Measurements from ENCODE around the gene CCDC188.

Gene CCDC188

DNA sequence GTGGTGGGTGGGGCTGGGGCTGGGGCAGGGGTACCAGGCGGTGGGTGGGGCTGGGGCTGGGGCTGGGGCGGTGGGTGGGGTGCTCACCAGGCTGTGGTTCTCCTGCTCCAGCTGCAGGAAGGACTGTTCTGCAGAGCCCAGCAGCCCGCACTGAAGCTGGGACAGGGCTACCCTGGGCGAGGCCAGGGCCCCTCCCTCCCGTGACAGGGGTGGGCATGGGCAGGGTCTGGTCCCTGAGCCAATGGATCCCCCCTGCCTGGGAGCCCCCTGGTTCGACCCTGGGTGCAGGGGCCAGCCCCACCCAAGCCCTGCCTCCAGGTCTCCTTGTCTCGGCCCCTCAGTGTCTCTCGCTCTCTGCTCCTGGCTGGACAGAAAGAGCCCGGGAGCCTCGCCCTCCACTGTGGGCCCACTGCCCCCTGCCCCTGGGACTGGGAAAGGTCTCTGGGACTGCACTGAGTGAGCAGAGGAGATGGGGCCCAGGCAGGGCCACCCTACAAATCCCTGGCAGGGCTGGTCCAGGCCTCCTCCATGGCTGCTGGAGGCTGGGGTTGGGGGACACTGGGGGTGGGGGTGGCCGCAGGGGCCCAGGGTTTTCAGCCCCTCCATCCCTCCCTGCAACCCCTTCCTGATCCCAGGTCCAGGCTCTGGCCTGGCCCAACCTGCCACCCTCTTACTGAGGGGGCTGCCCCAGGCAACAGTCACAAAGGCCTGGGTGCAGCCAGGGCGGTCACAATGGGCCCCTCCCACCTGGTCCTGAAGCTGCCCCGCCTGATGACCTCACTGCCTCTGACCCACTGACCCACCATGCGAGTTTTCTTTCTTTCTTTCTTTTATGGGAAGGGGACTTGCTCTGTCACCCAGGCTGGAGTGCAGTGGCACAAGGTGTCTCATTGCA, at the start of gene CCDC188:
TSS of gene CCDC188 (minus strand) at position 675 of the 895 bp plus-strand sequence. CDS start at position 606, 69 bp downstream.
- DNase-seq (ENCODE audit: low read depth, low spot score) = no peak

DNA sequence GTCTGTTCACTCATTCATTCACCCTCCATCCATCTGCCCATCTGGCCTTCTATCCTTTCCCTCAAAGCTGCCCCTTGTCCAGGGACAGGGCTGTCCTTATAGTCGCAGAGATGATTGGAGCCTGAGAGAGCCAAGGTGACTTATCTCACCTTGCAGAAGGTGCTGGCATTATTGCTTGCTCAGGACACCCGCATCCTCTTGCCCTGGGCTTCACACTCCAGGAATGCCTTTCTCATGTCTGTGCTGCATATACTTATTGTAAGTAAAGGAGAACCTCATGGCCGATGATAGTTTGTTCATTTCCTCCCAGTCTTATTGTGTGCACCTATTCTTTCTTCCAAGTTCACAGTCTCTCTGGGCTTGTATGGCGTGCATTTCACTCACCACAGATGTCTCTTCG, 49.1 kb upstream of the CCDC188 start:
- DNase-seq (ENCODE audit: low read depth, low spot score) = no peak

DNA sequence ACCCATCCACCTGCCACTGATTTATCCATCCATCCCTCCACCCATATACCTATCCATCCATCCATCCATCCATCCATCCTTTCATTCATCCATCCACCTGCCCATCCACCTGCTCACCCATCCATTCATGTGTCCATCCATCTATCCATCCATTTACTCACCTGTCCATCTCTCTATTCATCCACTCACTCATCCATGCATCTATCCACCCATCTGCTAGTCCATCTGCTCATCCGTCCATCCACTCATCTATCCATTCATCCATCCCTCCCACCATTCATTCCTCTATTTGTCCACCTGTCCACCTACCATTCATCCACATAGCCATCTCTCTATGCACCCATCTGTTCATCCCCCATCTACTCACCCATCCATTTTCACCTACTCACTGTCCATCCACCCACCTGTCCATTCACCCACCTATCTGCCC, 48.6 kb upstream of the CCDC188 start:
- no peak for DNase-seq (ENCODE audit: low read depth, low spot score)

DNA sequence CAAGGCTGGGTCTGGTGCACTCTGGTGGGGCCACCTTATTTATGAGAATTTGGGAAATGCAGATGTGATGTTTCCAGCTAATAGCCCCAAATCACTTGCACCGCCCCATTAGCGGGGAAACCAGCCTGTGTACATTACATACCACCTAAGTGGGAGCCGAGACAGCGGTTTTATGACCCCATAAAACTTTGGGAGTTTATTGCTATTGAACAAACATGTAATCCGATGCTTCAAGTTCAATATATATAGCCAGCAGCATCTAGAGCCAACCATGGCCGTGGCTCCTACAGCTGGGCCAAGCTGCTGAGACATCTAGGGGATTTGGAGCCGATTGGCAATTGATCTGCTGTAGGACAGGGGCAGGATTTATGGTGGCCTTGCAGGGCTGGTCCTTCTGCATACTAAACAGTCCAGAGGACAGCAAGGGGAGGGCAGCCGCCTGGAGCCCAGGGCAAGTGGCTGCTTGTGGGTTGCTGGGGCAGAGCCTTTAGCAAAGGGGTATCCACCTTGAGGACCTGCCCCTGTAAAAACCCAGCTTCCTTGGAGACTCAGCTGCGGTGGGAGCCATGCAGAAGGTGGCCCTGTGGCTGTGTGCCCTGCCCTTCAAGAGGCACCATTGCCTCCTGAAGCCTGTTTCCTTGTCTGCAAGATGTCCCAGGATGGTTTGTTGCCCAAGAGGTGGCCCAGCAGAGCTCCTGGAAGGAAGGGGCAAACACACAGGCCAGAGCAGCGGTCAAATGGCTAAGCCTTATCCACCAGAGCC, 47.9 kb upstream of the CCDC188 start:
- DNase-seq (ENCODE audit: low read depth, low spot score) = no peak

DNA sequence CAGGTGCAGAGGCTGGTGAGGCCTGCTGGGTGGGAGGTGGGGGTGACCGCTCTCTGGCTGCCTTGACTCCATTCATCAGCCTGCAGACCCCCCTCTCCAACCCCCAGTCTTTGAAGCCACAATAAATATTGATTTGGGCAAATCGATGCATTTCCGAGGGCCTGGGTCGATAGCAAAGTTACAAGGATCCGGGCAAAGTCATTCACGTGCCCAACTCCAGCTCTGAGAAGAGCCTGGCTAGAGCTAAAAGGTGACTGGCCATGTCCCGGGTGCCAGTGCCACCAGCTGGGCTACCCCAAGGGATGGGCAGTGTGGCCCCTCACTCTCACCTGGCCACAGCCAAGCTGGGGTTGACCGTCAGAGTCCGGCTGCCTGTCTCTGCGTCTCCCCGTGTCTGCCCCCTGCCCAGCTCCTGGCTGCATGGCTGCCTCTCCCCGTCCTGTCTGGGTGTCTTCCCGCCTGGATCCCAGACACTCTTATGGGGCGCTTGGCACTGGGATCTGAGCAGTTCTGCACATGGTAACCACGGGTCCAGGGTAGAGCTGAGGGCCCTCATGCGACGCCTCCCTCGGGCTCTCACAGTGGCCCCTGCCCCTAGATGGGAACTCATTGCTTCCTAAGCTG, 46.7 kb upstream of the CCDC188 start:
- DNase-seq (ENCODE audit: low read depth, low spot score) = no peak

DNA sequence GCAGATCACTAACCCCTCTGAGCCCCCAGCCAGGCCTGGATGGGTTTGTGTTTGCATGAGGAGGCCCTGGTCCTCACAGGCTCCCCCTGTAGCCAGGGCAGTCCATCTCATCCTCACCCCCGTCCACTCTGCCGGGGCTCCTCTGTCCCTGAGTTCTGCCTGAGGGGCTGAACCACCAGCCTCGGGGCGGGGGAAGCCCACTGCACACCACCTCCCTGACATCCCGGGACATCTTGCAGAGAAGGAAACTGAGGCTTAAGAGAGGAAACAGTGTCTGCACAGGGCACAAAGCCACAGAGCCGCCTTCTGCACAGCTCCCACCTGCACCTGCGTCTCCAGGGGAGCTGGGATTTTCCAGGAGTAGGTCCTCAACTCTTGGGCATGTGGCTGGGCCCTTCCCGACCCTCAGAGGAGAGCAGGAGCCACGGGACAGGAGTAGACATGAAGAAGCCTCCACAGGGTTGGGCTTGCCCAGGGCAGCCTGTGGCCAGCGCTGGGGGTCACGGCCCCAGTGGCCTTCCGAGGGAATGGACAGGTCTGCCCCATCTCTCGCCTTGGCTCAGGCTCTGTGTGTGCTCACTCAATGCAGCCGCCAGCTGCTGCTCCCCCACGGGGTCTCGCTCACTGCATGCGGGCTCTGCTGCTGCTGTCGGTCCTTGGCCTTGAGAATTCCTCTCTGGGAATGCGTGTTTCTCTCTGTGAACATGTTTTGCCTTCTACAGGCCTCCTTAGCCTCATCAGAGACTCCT, 45.4 kb upstream of the CCDC188 start:
- DNase-seq (ENCODE audit: low read depth, low spot score) = no peak

DNA sequence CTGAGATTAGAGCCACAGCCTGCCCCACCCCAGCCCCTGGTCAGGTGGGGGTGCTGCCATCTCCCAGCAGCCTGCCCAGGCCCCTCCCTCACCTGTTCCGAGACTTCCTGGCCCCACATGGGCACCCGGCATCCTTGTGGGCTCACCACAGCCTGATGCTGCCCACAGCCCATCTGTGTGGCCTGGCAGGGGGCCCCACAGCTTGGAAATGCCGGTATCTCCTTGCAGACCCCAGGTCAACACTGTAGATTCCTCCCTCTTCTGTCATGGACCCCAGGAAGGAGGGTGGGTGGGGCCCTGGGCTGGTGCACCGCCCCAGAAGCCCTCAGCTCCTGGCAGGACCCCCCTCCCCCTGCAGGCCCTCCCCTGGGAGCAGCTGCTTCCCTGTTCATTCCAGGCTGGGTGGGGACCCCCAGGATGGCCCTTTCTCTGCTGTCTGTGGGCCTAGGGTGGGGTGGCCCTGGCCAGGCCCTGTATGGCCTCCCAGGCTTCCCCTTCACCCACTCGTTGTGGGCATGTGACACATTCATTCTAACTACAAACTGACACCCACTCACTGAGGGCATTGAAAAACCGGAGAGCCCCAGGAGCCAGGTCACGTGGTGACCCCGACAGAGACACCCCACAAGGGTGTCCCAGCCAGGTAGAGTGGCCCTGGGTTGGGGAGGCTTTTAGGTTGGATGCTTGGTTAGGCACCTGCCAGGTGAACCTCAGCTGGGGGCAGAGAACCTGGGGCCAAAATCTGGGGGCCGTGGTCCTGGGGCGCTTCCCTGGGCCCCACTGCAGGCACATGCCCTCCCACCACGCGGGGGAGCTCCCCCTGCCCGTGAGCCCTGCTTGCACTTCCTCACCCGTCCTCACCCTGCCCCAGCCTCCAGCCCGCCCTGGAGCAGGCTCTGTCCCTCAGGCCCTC, 44.1 kb upstream of the CCDC188 start:
- no peak for DNase-seq (ENCODE audit: low read depth, low spot score)

DNA sequence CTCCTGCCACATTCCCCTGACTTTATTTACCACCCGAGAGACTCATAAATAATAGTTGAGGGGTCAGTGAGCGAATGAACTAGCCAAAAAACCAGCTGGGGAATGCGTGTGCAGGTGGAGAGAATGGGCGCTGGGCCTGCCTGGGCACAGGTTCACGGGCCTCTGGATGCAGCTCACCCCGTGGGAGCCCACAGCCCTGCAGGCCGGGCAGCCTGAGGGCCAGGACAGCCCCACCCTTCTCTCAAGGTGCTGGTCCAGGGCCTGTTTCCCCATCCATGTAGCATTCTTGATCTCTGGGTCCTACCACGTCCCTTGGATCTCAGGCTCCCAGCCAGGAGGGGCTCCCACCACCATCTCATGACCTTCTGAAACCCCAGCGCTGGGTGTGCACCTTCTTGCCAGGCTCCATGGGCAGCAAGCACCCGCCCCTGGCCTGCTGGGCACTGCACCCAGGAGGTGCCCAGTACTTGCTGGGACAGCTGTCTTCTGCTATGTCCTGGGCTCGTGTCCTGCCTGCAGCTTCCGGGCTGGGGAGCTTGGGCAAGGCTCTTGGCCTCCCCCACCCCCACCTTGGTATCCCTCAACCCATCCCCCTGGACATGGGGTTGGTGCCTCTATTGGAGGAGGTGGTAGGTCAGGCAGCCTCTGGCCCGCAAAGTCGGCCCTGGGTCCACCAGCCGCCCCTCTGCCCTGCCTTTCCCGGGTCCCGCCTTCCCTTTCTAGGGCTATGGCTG, 43.1 kb upstream of the CCDC188 start:
- no peak for DNase-seq (ENCODE audit: low read depth, low spot score)

DNA sequence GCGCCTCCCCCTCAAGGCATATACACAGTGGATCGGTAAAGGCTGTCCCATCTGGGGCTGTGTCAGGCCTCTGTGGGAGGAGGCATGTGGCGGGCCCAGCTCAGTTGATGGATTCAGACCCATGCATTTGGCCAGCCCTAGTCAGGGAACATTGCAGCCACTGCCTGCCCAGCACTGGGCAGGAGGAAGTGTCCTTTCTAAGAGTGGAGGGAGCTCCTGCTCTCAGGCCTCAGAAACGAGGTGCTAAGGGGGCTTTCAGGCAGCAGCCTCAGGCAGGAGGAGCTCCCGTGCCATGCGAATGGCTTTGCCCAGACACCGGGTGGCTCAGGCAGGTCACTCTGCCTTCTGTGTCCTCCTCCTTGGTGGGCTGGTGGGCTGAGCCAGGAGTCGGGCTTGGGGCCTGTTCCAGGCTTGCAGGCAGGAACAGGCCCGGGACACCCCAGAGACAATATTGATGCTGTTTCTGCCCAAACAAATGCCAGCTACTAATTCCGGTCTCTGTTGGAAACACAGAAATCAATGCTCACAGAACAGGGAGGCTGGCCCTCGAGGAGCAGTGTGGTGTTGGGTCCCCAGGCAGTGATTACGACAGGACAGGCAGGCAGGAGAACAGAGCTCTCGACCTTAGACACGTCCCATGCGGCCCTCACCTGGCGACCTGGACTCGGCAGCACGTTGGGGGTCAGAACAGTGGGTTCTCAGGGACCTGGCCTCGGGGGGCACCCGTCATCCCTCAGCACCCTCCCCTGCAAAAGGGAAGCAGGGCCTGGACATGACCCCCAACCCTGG, 42.3 kb upstream of the CCDC188 start:
- no peak for DNase-seq (ENCODE audit: low read depth, low spot score)

DNA sequence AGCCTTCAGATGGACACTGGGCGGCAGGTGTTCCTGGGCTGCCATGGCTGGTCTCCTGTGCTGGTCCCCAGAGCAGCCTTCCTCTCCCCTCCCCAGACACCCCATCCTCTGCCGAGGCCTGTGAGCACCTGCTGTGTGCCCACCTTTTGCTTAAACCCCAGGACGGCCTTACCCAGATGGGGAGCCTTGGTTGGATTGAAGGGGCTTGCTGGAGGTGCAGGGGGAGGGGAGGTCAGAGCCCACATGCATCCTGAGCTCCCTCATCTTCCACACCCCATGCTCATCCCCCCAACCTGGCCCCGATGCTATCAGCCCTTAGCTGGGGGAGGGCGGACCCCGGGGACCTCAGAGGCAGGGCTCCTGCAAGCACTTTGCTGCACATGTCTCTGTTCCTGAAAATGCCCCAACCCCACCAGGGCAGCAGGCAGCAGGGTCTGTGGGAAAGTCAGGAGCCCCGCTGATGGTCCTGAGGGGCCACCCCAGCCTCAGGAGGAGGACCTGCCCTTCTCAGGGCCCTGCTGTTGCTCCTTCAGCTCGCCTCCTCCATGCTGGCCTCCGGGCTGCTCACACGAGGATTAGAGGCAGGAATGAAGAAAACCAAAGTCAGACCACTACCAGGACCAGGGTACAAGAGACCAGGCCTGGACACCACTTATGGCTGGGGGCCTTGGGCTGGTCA, 41.6 kb upstream of the CCDC188 start:
- DNase-seq (ENCODE audit: low read depth, low spot score) = no peak

DNA sequence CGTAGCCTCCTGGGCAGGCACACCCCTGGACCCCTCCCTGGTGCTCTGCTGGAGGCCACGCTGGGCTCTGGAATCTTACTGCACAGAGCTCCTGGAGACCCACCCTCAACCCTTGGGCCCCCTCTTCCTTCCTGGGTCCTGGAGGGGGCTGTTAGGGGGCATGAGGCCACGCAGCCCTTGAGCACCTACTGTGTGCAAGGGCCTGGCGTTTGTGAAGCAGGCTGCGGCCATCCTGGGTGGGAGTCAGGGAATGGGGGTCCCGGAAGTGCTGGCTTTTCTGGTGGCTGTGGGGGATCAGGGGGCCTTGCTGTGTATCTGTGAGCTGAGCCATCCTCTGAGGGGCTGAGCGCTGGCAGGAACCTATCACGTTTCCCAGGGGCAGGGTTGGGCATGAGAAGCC, 40.9 kb upstream of the CCDC188 start:
- DNase-seq (ENCODE audit: low read depth, low spot score) = no peak

DNA sequence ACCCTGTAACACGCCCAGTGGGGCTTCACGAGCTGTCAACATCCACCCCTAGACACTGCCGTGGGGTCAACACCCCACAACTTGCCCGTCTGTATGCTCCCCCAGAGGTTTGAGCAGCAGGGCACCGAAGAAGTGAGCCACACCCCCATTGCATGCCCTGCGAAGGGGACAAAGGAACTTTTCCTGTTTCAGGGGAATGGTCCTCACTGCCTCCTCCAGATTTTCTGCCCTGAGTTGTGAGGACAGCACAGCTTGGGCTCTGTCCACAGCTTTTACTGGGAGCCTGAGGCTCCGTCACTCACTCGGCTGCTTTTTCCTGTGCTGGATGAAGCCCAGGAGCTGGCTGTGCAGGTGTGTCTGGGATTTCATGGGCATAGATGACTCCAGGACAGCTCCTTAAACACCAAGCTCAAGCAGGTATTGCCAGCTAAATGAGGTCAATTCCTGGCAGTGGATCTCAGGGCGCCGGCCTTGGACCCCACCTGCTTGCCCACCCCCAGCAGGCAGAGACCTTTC, 40.2 kb upstream of the CCDC188 start:
- DNase-seq (ENCODE audit: low read depth, low spot score) = no peak

DNA sequence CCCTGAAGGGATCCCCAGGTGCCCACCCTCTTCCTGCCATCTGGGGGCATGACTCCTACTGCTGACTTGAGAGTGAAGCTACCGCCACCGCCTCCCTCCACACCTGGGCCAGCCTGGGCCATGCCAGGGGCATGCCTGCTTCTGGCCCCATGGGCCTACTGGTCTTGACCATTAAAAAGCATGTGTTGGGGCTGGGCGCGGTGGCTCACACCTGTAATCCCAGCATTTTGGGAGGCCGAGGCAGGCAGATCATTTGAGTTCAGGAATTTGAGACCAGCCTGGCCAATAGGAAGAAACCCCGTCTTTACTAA, 37.7 kb upstream of the CCDC188 start:
- no peak for DNase-seq (ENCODE audit: low read depth, low spot score)

DNA sequence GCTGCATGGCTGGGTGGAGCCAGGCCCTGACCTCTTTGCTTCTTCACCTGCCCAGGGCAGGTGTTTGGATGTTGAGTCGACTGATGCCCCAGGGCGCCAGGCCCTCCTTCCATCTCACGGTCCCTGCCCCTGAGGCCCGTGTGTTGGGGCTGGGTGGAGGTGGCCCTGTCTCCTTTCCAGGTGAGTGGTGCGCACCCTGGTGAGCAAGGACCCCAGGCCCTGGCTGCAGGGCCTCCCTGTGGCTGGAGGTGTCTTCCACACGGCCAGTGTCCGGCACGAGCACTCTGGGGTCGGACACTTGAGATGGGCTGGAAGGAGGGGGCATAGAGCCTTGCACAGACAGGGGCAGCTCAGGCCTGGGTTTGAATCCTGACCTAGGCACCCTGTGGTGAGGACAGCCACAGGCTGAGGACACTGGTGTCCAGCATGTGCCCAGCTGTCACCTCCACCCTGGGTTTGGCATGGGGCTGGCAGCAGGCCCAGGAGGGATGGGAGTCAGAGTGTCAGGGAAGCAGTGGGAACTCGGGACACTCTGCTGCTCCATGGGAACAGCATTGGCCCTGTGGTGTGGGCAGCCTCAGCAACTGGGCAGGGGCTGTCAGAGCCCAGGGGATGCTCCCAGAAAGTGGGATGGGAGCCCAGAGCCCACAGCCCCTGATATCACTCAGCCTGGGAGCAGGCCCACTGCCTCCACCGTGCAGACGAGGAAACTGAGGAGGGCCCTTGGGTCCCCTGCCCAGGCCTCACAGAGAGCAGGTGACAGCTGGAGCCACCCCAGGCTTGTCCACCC, 37.1 kb upstream of the CCDC188 start:
- DNase-seq (ENCODE audit: low read depth, low spot score) = no peak

DNA sequence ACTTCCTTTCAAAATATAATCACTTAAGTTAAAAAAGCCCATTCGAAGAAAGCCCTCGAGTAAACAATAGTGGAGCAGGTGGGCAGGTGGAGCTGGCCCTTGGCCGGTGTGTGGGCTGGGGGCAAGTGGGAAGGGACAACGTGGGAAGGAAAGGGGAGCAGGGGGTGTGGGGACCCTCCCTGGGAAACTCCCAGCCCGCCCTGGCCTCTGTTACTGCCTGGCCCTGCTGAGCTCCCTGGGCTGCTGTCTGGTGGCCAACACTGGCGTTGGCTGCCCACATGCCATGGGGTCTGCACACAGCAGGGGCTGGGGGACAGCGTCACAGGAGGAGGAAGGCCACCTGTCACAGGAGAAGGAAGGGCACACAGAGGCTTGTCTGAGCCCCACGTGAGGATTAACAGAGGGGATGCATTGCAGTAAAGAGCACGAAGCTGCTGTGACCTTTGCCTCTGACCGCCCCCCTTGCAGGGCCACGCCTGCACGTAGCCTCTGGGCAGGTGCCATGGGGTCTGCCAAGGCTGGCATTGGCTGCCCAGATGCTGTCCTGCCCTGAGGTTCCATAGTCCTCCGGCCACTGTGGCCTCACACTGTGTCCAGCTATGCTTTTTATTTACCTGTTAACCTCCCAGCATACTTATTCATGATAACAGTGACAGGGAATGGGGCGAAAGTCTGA, 36.2 kb upstream of the CCDC188 start:
- no peak for DNase-seq (ENCODE audit: low read depth, low spot score)

DNA sequence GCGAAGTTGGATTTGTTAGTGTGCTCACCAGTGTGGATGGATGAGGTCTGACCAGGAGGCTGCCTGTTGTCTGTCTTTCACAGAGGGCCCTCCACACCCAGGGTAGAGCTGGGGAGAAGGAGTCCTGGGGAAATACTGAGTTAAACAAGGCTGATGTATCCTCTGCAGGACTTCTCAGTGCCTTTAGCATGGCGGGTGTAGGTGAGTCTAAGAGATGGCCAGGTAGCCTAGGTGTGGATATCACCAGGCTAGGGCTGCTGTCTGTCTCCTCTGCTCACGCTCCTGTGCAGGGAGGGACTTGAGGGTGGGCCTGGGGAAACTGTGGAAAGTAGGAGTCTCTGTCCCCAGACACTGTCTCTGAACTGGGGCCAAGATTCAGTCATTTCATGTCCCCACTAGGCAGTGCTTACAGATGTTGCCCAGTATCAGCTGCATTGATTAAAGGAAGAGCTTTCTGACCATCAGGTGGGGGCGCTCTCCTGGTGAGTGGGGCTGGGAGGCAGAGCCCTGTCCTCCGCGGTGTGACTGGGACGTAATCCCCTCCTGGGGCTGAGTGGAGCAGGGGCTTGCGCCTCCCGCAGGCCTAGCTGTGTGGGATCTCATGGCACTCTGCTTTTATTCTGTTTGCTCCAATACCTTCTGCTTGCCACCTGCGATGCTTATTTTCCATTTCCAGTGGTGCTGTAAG, 35.5 kb upstream of the CCDC188 start:
- DNase-seq (ENCODE audit: low read depth, low spot score) = peak; percentile 63

All from ELF-1 (cell line).